Cortex of kidney (tissue), 1 donor: ENCODE results near the gene YWHAE.
"Not testable (repeated sequence)": the region's sequence is repeated elsewhere in the genome, so short reads cannot be mapped to it uniquely, and the experiment has no call there.

ENCODE experiments used
- DNase-seq: peaks from one replicate; lab custom pipeline; 2025; lab: John Stamatoyannopoulos, UW

The YWHAE gene

DNA sequence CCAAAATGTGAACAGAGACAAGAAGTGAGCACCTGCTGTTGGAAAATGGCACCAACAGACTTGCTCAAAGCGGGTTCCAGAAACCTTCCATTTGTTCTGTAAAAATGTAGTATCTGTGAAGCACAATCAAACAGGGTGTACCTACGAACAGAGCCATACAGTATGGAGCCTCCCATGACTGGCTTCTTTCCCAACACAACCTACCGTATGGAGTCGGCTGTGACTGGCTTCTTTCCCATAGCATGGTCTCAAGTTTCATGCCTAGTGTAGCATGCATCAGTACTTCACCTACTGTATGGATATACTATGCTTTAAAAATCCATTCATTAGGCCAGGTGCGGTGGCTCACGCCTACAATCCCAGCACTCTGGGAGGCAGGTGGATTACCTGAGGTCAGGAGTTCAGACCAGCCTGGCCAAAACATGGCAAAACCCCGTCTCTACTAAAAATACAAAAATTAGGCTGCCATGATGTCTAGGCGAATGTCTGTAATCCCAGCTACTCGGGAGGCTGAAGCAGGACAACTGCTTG, 26.2 kb downstream of the YWHAE start:
- DNase-seq: no peak

DNA sequence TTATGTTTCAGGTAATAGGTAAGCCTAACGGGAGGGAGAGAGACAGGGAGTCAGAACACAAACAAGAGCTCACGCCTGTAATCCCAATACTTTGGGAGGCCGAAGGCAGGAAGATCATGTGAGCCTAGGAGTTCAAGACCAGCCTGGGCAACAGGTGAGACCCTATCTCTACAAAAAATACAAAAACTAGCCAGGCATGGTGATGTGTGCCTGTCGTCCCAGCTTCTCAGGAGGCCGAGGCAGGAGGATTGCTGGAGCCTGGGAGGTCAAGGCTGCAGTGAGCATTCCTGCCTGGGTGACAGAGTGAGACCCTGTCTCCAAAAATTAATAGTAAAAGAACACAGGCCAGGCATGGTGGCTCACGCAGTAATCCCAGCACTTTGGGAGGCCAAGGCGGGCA, 27.4 kb downstream of the YWHAE start:
- DNase-seq: no peak

DNA sequence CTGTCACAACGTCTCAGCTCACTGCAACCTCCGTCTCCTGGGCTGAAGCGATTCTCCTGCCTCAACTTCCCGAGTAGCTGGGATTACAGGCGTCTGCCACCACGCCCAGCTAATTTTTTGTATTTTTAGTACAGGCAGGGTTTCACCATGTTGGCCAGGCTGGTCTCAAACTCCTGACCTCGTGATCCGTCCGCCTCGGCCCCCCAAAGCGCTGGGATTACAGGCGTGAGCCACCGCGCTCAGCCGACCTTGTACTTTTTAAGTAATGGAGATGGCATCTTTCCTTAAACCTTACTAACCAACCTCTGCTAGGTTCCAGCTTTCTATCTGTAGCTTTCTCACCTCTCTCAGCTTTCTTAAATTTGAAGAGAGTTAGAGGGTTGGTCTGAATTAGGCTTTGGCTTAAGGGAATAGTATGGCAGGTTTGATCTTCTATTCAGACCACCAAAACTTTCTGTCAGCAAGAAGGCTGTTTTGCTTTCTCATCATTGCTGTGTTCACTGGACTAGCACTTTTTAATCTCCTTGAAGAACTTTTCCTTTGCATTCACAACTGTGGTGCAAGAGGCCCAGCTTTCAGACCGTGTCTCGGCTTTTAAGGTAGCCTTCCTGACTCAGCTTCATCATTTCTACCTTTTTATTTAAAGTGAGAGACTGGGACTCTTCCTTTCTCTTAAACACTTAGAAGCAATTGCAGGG, 28.0 kb downstream of the YWHAE start:
- no peak for DNase-seq

DNA sequence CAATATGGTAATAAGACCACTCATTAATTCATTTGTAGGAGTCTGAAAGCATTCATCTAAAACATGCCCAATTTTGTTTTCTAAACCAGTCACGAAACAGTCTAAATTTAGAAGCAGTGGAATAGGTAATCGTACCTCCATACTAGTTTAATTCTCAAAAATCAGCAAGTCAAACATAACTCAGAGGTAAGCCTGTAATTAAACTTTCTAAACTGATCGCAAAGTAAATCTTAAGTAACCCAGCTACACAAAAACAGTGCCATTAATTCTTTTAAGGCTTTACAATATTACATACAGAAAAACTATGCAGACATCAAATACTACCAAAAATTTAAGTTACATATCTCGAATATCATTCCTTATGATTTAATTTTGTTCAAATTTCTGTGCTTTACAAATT, 31.4 kb downstream of the YWHAE start:
- no peak for DNase-seq

DNA sequence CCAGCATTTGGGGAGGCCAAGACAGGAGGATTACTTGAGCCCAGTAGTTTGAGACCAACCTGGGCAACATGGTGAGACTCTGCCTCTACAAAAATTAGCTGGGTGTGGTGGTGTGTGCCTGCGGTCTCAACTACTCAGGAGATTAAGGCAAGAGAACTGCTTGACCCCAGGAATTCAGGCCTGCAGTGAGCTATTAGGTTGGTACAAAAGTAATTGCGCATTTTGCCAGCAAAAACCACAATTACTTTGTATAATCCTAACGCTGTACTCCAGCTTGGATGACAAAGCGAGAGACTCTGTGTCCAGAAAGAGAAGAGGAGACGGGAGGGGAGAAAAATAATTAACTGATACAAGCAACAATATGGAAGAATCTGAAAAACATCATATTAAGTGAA, 32.7 kb downstream of the YWHAE start:
- DNase-seq: no peak

DNA sequence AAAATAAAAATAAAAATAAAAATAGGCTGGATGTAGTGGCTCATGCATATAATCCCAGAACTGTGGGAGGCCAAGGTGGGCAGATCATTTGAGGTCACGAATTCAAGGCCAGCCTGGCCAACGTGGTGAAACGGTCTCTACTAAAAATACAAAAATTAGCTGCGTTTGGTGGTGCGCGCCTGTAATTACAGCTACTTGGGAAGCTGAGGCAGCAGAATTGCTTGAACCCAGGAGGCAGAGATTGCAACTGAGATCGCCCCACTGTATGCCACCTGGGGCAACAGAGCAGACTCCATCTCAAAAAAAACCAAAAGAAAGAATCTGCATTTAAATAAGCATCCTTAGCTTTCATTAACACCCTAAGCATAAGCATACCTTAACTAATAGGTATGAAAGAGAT, 33.8 kb downstream of the YWHAE start:
- no peak for DNase-seq

DNA sequence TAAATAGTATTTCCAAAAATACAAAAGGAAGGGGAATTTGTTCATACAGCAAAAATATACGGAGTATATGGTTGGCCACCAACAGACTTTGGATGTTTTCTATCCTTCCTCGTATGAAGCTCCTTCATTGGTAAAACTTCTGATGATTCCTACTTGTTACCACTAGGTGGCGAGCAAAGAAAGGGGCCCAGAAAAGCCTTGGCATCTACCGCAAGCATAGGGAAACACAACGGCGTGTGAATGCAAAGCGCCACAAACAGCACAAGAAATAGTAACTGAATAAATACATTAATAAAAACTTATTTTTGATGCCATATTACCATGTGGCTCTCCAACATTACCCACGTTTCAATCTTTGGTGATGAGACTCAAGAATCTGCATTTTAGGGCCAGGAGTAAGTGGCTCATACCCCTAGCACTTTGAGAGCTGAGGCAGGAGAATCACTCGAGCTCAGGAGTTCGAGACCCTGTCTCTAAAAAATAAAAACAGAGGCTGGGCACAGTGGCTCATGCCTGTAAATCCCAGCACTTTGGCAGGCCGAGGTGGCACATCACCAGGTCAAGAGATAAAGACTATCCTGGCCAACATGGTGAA, 34.5 kb downstream of the YWHAE start:
- no peak for DNase-seq

DNA sequence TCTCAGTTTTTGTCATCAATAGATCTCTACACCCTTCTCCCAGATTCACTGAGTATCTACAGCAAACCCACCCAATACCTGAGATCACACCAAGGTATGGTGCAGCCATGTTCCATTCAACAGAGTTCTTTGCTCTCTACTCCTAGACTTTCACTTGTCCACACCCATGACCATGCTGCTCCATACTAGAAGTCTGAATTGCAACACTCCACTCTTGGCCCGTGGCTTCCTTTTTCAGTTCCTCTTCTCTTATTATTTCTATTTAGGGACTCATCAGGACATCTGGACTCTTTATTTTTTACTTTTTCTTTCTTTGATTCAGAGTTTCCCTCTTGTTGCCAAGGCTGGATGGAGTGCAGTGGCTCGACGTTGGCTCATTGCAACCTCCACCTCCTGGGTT, 37.1 kb downstream of the YWHAE start:
- DNase-seq: no peak

DNA sequence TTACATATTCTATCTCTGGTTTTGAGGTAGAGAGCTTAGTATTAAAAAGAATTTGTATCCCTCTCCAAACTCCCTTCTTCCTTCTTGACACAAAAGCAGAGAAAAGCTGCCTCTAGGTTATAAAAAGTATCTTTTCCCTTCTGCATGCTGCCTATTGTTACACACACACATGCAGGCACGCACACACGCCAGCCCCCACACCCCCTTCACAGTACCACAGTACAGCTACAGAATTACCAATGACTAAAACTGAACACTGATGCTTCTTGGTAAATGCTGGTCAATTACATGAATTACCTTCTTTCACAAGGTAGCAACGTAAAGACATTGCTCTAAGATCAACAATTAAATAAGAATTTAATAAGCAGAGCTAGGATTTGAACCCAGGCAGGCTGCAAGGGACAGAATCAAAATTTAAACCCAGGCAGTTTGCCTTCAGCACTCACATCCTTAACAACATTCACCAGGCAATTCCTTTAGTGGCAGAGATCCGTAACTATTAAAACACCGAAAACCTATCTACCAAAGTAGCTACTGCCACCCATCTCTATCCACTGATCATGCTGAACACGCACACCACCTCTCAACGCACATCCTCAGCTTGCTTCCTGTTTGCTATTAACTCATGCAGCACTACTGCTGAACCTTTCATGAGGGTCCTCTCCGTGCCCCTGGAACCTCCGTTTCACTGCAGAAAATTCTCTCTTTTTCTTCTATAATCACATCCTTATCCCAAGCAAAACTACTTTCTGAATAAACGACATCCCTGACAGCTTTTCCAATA, 37.8 kb downstream of the YWHAE start:
- DNase-seq: no peak

DNA sequence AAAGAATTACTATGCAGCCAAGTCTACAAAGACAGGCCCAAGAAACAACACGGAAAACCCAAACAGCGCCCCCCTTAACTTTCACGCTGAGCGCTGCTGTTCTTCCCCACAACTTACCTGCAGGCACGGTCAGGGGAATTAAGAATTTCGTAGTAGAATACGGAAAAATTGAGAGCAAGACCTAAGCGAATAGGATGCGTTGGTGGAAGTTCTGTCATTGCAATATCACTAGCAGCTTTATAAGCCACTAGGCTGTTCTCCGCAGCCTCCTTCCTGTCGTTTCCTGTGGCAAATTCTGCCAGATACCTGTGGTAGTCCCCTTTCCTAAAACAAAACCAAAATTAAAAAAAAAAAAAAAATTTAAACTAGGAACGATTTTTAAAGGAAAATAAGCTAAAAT, 39.0 kb downstream of the YWHAE start:
- no peak for DNase-seq

DNA sequence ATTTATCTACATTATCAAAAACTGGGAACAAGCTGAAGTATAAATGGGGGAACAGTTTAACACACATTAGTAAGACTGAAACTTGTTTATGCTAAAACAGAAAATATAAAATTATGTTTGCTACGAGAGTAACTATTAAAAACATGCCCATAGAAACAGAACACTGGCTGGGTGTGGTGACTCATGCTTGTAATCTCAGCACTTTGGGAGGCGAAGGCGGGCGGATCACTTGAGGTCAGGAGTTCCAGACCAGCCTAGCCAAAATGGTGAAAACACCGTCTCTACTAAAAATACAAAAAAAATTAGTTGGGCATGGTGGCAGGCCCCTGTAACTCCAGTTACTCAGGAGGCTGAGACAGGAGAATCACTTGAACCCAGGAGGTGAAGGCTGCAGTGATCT, 39.7 kb downstream of the YWHAE start:
- DNase-seq: not testable (repeated sequence)

DNA sequence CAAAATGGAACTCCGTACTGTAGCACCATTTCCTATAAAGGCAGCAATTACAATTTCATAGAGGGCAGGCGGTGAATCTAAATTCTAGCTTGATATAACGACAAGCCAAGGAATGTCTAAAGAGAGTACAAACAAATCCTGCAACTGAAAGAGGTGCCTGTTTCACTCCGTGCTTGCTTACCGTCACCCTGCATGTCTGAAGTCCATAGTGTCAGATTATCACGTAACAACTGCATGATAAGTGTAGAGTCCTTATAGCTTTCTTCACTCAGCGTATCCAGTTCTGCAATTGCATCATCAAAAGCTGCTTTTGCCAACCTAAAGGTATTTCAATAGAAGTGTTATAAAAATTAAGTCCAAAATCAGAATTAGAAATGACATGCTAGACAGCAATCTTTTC, 46.0 kb downstream of the YWHAE start:
- DNase-seq: no peak

DNA sequence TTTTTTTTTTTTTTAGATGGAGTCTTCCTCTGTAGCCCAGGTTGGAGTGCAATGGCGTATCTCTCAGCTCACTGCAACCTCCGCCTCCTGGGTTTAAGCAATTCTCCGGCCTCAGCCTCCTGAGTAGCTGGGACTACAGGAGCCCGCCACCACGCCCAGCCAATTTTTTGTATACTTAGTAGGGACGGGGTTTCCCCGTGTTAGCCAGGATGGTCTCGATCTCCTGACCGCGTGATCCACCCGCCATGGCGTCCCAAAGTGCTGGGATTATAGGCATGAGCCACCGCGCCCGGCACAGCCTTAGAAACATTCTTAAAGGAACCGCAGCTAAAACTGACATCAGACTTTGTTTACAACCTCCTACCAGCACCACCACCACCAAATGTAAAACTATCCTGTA, 47.5 kb downstream of the YWHAE start:
- DNase-seq: not testable (repeated sequence)

DNA sequence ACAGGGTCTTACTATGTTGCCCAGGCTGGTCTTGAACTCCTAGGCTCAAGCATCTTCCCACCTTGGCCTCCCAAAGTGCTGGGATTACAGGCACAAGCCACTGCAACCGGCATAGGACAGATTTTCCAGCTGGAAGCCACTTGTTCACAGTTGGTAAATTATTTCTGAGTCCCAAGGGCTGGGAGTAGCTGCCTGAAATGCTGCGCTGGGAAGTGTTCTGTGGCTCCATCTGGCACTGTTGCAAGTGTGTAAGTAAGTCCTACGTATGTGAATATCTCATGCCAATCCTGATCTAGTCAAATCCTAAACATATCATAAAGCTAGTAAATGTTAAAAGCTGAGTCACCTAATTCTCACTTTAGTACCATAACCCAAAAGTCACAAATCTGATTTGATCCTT, 48.1 kb downstream of the YWHAE start:
- DNase-seq: no peak

DNA sequence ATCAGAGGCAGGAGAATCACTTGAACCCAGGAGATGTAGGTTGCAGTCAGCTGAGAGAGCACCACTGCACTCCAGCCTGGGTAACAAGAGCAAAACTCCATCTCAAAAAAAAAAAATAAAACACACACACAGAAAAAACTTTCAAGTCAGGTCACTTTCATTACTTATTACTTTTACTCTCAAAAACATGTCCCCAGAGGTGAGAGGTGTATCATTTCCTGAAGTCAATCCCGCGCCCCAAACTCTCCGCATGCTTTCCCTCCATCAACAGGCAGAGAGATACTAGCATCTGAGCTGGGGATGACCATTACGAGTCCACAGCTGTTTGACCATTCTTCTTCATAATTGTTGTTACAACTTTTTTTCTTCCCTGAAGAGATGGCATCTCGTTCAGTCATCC, 48.7 kb downstream of the YWHAE start:
- DNase-seq: no peak

DNA sequence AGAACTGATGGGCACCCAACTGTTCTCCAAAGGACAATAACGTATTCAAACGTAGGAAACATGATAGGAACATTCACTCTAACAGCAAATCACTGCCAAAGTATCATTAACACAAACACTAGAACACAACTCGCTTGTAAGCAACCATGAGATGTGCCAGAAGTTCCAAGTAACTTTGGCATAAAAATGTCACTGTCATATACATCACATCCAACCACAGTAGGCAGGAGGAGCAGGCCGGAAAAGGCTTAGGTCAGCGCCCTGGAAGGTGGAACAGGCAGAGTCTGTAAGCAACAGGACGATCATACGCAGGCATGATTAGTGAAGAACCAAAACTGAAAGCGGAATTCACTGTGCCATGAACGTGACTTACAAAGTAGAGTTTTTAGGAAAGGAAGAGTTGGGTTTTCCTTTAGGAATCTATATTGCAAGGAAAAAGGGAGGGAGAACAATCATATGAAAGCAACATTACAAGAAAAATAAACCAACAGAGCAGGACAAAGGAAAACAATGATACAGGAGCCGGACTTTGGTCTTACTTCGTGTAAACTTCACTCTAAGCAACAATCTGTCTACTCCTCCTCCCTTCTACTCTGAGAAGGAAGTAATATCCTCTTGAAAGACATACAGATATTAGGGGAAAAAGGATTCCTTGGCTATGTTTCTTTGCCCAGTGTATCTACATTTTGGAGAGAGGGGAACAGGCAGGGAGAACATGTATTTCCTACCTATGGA, 52.3 kb downstream of the YWHAE start:
- no peak for DNase-seq

DNA sequence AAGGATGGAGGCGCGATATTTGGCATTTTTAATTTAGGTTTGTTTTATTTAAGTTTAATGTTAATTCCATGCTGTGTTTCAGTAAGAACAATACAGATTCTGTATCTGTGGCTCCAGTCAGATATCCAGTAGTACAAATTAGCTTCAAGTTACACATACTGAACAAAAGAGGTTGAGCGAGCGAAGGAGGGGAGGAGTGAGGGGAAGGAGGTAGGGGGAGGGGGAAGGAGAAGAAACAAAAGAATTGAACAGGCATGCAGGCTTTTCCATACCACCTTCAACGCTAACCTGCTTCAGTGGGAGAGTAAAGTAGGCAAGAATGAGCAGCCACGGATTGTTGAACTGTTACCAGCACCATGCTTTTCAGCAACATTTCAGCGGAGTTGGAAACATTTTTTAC, 55.5 kb downstream of the YWHAE start:
- no peak for DNase-seq

DNA sequence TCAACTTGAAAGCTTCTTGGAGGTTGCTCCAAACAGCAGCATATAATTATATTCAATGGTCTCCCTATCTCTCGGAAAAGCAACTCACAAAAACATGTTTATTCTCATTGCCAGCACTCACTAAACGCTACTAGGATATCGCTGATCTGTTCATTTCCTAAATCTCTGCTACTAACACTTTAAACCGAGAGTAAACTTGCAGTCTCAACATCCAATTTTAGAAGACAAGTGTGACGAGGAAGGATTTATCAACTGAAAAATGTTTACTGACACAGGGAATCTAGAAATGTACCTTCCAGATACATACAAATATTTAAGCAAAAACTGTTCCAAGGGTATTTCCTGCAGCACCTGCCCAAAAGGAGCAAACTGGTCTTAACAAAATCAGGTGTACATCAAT, 56.5 kb downstream of the YWHAE start:
- no peak for DNase-seq

DNA sequence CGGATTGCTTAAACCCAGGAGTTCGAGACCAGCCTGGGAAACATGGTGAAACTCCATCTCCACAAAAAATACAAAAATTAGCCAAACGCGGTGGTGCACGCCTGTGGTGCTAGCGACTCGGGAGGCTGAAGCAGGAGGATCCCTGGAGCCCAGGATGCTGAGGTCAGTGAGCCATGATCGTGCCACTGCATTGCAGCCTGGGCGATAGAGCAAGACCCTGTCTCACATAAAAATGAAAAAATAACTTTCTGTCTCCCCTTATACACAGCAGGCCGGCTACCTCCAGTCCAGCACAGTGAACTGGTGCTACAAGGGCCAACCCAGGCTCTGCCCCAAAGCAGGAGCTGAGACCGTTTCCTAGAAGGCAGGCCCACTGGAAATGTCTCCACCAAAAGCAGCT, 59.7 kb downstream of the YWHAE start:
- no peak for DNase-seq

DNA sequence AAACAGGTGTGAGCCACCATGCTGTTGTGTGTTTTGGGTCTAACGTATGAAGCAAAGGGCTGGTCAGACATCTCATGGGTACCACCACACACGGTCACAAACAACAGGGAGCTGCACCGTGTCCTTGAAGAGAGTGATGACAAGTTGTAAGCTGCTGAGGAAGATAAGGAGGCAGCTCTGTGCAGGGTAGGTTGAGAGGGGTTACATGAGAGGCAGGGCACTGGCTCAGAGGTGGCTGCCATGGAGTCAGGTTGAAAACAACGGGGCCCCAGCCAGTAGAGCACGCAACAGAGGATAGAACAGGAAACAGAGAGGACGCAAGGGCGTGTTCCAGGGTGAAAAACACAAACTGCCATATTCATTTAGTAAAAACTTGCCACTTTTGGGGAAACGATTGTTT, 68.3 kb downstream of the YWHAE start:
- DNase-seq: no peak

DNA sequence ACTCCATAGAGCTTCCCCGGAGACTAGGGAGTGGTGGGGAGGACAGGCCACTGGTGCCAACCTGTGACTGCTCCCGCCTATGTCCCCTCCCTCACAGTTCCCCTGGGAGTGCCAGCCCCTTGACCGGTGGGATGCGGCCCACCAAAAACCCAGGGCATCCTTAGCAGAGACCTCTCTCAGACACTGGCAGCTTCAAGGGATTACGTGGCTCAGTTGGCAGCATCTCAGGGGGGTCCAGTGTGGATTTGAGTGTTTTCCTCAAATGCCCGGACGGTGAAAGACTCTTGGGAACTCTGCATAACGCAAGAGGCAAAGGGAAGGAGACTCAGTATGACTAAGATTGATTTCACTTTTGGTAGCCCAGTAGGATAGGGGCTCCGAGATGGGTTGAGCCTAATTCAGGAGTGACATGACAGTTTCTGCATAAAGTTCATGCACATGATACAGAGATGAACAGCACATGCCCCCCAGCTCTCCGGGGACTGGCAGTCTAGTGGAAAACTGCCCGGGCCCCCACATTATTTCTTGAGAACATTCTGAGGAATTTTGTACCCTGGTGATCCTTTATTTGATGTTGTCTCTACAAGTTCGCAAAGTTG, 70.2 kb downstream of the YWHAE start:
- no peak for DNase-seq

DNA sequence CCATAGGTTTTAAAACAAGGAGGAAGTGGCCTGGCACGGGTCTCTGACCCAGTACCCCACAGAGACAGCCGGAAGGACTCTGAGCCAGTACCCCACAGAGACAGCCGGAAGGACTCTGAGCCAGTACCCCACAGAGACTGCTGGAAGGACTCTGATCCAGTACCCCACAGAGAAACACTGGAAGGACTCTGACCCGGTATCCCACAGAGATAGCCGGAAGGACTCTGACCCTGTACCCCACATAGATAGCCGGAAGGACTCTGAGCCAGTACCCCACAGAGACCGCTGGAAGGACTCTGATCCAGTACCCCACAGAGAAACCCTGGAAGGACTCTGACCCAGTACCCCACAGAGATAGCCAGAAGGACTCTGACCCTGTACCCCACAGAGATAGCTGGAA, 71.6 kb downstream of the YWHAE start:
- no peak for DNase-seq
